Neural cell (in vitro differentiated cells): ENCODE results near the gene TYK2. TPM values are rescaled to one million over a fixed set of nuclear protein-coding genes. Genes with fewer than 3 reads are reported as not detected.
A peak's percentile ranks its signal among the peaks of the same experiment; 100 is the strongest.

Experiments used
- H2AFZ ChIP-seq: fragments of 200-600, 300-800 bp; sonication (generic), shearing (Covaris generic); 2 replicates; pipeline ENCODE4 v1.6.0; 2014; ENCODE audit warnings: low read depth, mild to moderate bottlenecking, antibody characterized with exemption, low read length, moderate library complexity
- H3F3A ChIP-seq: fragments of 200-600 bp; shearing (Covaris generic); 2 replicates; pipeline ENCODE4 v1.6.1; 2016; ENCODE audit warnings: mild to moderate bottlenecking, moderate library complexity, mixed read lengths, antibody characterized with exemption, low read length; ENCODE audit not compliant: insufficient read depth, poor library complexity, severe bottlenecking
- H3K27ac ChIP-seq: fragments of 200-600, 300-800 bp; sonication (generic), shearing (Covaris generic); 2 replicates; pipeline ENCODE4 v1.5.1; 2014; ENCODE audit warnings: mild to moderate bottlenecking, low read length, moderate library complexity
- H3K27me3 ChIP-seq: fragments of 300-800, 200-600 bp; sonication (generic), shearing (Covaris generic); 2 replicates; pipeline ENCODE4 v1.6.0; 2014; ENCODE audit warnings: mild to moderate bottlenecking, low read depth, low read length, moderate library complexity; ENCODE audit not compliant: insufficient read depth
- H3K36me3 ChIP-seq: fragments of 300-800, 200-600 bp; sonication (generic), shearing (Covaris generic); 2 replicates; pipeline ENCODE4 v1.5.1; 2014; ENCODE audit warnings: mild to moderate bottlenecking, antibody characterized with exemption, low read length, moderate library complexity; ENCODE audit not compliant: insufficient read depth
- H3K4me2 ChIP-seq: fragments of 300-800, 200-600 bp; sonication (generic), shearing (Covaris generic); 2 replicates; pipeline ENCODE4 v1.6.0; 2014; ENCODE audit warnings: mild to moderate bottlenecking, low read length
- H3K4me3 ChIP-seq: fragments of 300-800, 200-600 bp; sonication (generic), shearing (Covaris generic); 2 replicates; pipeline ENCODE4 v1.5.1; 2014; ENCODE audit warnings: mild to moderate bottlenecking, low read length, moderate library complexity
- H3K79me2 ChIP-seq: fragments of 200-600 bp; shearing (Covaris generic); replicated peaks from 2 replicates; pipeline ENCODE4 v1.6.0; 2014; ENCODE audit warnings: mild to moderate bottlenecking, low read length, moderate library complexity; ENCODE audit not compliant: insufficient read depth
- H3K9ac ChIP-seq: fragments of 300-800, 200-600 bp; sonication (generic), shearing (Covaris generic); 2 replicates; pipeline ENCODE4 v1.6.1; 2016; ENCODE audit warnings: mild to moderate bottlenecking, low read length, mixed read lengths
- H3K9me2 ChIP-seq: fragments of 200-600 bp; shearing (Covaris generic); 2 replicates; pipeline ENCODE4 v1.6.1; 2016; ENCODE audit warnings: mild to moderate bottlenecking, low read length, mixed read lengths; ENCODE audit not compliant: insufficient read depth
- H3K9me3 ChIP-seq: fragments of 200-600, 300-800 bp; sonication (generic), shearing (Covaris generic); 2 replicates; pipeline ENCODE4 v1.6.1; 2016; ENCODE audit warnings: mild to moderate bottlenecking, mixed run types, low read length, moderate library complexity, mixed read lengths
- H4K20me1 ChIP-seq: fragments of 200-600 bp; shearing (Covaris generic); 2 replicates; pipeline ENCODE4 v1.6.1; 2016; ENCODE audit warnings: mild to moderate bottlenecking, mixed run types; ENCODE audit not compliant: insufficient read depth
- EP300 ChIP-seq: fragments of 450-650 bp; conservative IDR thresholded peaks from 2 replicates; pipeline ENCODE4 v1.6.1; 2014; ENCODE audit warnings: antibody characterized with exemption, mild to moderate bottlenecking, moderate library complexity; ENCODE audit not compliant: poor library complexity, severe bottlenecking
- EZH2 ChIP-seq: fragments of 200-600, 300-800 bp; shearing (Covaris generic), sonication (generic); IDR thresholded peaks from 2 replicates; pipeline ENCODE4 v1.6.1; 2014; ENCODE audit warnings: antibody characterized with exemption, low read length, borderline replicate concordance, mild to moderate bottlenecking; ENCODE audit not compliant: insufficient read depth, poor library complexity, severe bottlenecking
- MXI1 ChIP-seq: fragments of 450-650 bp; conservative IDR thresholded peaks from 2 replicates; pipeline ENCODE4 v1.6.1; 2014; ENCODE audit warnings: antibody characterized with exemption, mild to moderate bottlenecking; ENCODE audit not compliant: poor library complexity, severe bottlenecking
- POLR2AphosphoS5 ChIP-seq: IDR thresholded peaks from 2 replicates; pipeline ENCODE4 v1.6.1; 2012
- RAD21 ChIP-seq: fragments of 450-650 bp; conservative IDR thresholded peaks from 2 replicates; pipeline ENCODE4 v1.6.1; 2014; ENCODE audit warnings: antibody characterized with exemption, mild to moderate bottlenecking, moderate library complexity
- REST ChIP-seq: IDR thresholded peaks from 2 replicates; pipeline ENCODE4 v1.6.1; 2012; ENCODE audit warnings: borderline replicate concordance
- SMC3 ChIP-seq: fragments of 450-650 bp; conservative IDR thresholded peaks from 2 replicates; pipeline ENCODE4 v1.6.1; 2014; ENCODE audit warnings: antibody characterized with exemption, mild to moderate bottlenecking, moderate library complexity; ENCODE audit not compliant: poor library complexity
- TAF1 ChIP-seq: IDR thresholded peaks from 2 replicates; pipeline ENCODE4 v1.6.1; 2012; ENCODE audit warnings: low read depth
- polyA plus RNA-seq: library from polyadenylated mRNA; depleted of rRNA; stranded (reverse); fragments of >200 nt; gene quantifications from 2 replicates; pipeline ENCODE4 v1.2.3, GENCODE V29; 2014
- TF ChIP-seq, protein P1 (sequence below): fragments of 450-650 bp; IDR thresholded peaks from 2 replicates; pipeline ENCODE4 v1.5.1; 2014; ENCODE audit warnings: antibody characterized with exemption, mild to moderate bottlenecking, moderate library complexity; ENCODE audit not compliant: poor library complexity, severe bottlenecking

The TYK2 gene
- polyA plus RNA-seq, 1 donor from 2014 or later = 95.8 TPM

GRCh38 chr19:10335352-10335985 is 44.9 kb downstream of the TYK2 start:
- Histone ChIP-seq H3K27me3 (no peaks in the 10 kb centered on the region), H2AFZ (no peak overlapping the region), H3F3A (no peaks in the 10 kb centered on the region), H3K79me2 (peaks cover 17% of the 10 kb centered on the region), H4K20me1 (no peaks in the 10 kb centered on the region), H3K4me3 (no peak overlapping the region), H3K36me3 (no peaks in the 10 kb centered on the region), H3K4me2 (no peak overlapping the region), H3K9me3 (no peaks in the 10 kb centered on the region), H3K9ac (no peak overlapping the region), H3K9me2 (no peaks in the 10 kb centered on the region), H3K27ac (no peak overlapping the region)
- TF ChIP-seq EP300 = no peak
- TF ChIP-seq, protein P1, sequence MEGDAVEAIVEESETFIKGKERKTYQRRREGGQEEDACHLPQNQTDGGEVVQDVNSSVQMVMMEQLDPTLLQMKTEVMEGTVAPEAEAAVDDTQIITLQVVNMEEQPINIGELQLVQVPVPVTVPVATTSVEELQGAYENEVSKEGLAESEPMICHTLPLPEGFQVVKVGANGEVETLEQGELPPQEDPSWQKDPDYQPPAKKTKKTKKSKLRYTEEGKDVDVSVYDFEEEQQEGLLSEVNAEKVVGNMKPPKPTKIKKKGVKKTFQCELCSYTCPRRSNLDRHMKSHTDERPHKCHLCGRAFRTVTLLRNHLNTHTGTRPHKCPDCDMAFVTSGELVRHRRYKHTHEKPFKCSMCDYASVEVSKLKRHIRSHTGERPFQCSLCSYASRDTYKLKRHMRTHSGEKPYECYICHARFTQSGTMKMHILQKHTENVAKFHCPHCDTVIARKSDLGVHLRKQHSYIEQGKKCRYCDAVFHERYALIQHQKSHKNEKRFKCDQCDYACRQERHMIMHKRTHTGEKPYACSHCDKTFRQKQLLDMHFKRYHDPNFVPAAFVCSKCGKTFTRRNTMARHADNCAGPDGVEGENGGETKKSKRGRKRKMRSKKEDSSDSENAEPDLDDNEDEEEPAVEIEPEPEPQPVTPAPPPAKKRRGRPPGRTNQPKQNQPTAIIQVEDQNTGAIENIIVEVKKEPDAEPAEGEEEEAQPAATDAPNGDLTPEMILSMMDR = no peak
- TF ChIP-seq TAF1 = no peak
- no peak for TF ChIP-seq POLR2AphosphoS5
- no peak for TF ChIP-seq RAD21
- no peak for TF ChIP-seq SMC3
- TF ChIP-seq EZH2 = no peak
- no peak for TF ChIP-seq REST
- no peak for TF ChIP-seq MXI1

DNA sequence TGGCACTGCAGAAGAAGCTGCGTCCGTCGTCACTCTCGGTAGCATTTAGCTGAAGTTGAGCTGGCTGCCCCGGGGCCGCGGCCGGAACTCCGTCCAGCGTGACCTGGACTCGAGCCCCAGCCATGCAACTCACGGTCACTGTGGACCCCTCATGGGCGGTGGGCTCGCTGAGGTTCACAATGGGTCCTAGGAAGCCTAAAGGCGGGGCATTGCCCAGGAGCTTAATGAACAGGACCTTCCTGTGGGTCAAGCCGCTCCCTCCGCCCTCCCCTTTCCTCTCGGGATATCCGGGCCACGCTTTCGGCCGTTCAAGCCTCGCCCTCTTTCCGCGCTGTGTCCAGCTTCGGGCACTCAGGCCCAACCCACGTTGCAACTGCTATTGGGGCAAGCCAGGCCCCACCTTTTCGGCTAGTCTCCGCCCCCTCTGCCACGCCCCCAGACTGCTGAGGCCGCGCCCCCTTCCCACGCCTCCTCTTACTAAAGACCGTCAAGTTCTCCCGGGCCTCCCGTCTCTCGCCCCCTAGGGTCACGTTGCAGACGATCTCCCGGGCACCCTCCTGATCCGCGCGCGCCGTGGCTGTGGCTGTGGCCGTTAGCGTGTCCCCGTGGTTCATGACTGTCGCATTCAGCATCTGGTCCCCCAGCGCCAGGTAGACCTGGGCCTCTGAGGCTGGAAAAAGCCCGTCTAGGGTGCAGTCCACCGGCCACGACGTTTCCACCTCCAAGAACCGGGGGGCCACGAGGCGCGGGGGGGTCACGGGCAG is 45.6 kb downstream of the TYK2 start:
- Histone ChIP-seq H3K4me2 (no peak overlapping the region), H3K4me3 (peak overlapping the region; percentile 91), H3K9ac (no peak overlapping the region), H4K20me1 (no peaks in the 10 kb centered on the region), H3K27me3 (no peaks in the 10 kb centered on the region), H2AFZ (no peak overlapping the region), H3K27ac (no peak overlapping the region), H3K9me3 (no peaks in the 10 kb centered on the region), H3F3A (no peaks in the 10 kb centered on the region), H3K36me3 (no peaks in the 10 kb centered on the region), H3K9me2 (no peaks in the 10 kb centered on the region), H3K79me2 (peaks cover 22% of the 10 kb centered on the region)
- TF ChIP-seq, protein P1 = no peak
- TF ChIP-seq MXI1 (no peak), TAF1 (no peak), RAD21 (no peak), SMC3 (no peak), POLR2AphosphoS5 (no peak), EZH2 (no peak), EP300 (no peak), REST (no peak)
